Measurements from ENCODE around the gene CEP170. TPM values are rescaled to one million over a fixed set of nuclear protein-coding genes. Genes with fewer than 3 reads are reported as not detected.
"Not testable (repeated sequence)": the region's sequence is repeated elsewhere in the genome, so short reads cannot be mapped to it uniquely, and the experiment has no call there.

Gene CEP170
- total RNA-seq, 1 donor from 2014 or later: 30.9 TPM

- H3K27ac ChIP-seq; H3K4me3 ChIP-seq; DNase-seq (ENCODE audit: low spot score in 2 of 2); H3K4me1 ChIP-seq; H3K9me3 ChIP-seq; H3K36me3 ChIP-seq; intact Hi-C loops (cut with DNase I); H3K27me3 ChIP-seq: not testable (repeated sequence)
Measured at GRCh38 chr1:243087368-243087767, 167.7 kb downstream of the CEP170 start.

Other genes with a start within 250 kb of the CEP170 start
- 97.1 TPM for gene SDCCAG8, start 760 bp upstream of the CEP170 start, total RNA-seq

All from ascending aorta (tissue), 2 donors.